Measurements from ENCODE around the gene GSS. TPM values are rescaled to one million over a fixed set of nuclear protein-coding genes. Genes with fewer than 3 reads are reported as not detected.

GSS gene
- total and polyA plus RNA-seq, 4 donors: 12.9 to 31.5 (median 23.6) TPM

- no peak overlapping the region for H3K27ac ChIP-seq (ENCODE audit: low read depth in 1 of 2, low read length in 2 of 2)
- no peaks in the 10 kb centered on the region for H3K36me3 ChIP-seq (ENCODE audit: control insufficient read depth in 1 of 2, insufficient read depth in 2 of 2, low read length in 1 of 2)
- H3K9me3 ChIP-seq (ENCODE audit: control insufficient read depth, low read length): no peaks in the 10 kb centered on the region
- 79 to 86% methylated on average over 10 of the region's 10 CpGs for WGBS, 2 donors
- H3K27me3 ChIP-seq (ENCODE audit: control insufficient read depth in 1 of 2, insufficient read depth in 2 of 2, low read length in 1 of 2): no peaks in the 10 kb centered on the region
- intact Hi-C loops (cut with DNase I): no loop called here
- DNase-seq (peak in 1 of 2 donors; percentile 54), ATAC-seq (ENCODE audit: low FRiP score) (no peak)
- no peak overlapping the region for H3K4me3 ChIP-seq (ENCODE audit: low read length in 2 of 2)
- no peaks in the 10 kb centered on the region for H3K4me1 ChIP-seq (ENCODE audit: control insufficient read depth in 1 of 2, insufficient read depth in 2 of 2, low read length in 2 of 2)
These were observed 16.1 kb upstream of the GSS start for GRCh38 chr20:34971561-34972235.

GRCh38 chr20:34970846-34971560 is 15.4 kb upstream of the GSS start:
- no peaks in the 10 kb centered on the region for H3K9me3 ChIP-seq (ENCODE audit: control insufficient read depth, low read length)
- no peaks in the 10 kb centered on the region for H3K27me3 ChIP-seq (ENCODE audit: control insufficient read depth in 1 of 2, insufficient read depth in 2 of 2, low read length in 1 of 2)
- no peak overlapping the region for H3K4me3 ChIP-seq (ENCODE audit: low read length in 2 of 2)
- H3K36me3 ChIP-seq (ENCODE audit: control insufficient read depth in 1 of 2, insufficient read depth in 2 of 2, low read length in 1 of 2): no peaks in the 10 kb centered on the region
- H3K27ac ChIP-seq (ENCODE audit: low read depth in 1 of 2, low read length in 2 of 2): no peak overlapping the region
- ATAC-seq (ENCODE audit: low FRiP score): no peak
- intact Hi-C loops (cut with DNase I): no loop called here
- peak in 1 of 2 donors; percentile 32 for DNase-seq
- H3K4me1 ChIP-seq (ENCODE audit: control insufficient read depth in 1 of 2, insufficient read depth in 2 of 2, low read length in 2 of 2): no peaks in the 10 kb centered on the region
- 92 to 93% methylated on average over 9 of the region's 9 CpGs for WGBS, 2 donors

- no peaks in the 10 kb centered on the region for H3K27me3 ChIP-seq (ENCODE audit: control insufficient read depth in 1 of 2, insufficient read depth in 2 of 2, low read length in 1 of 2)
- intact Hi-C loops (cut with DNase I): no loop called here
- ATAC-seq (ENCODE audit: low FRiP score) (no peak), DNase-seq (peak in 1 of 2 donors; percentile 33)
- H3K4me3 ChIP-seq (ENCODE audit: low read length in 2 of 2): no peak overlapping the region
- no peak overlapping the region for H3K27ac ChIP-seq (ENCODE audit: low read depth in 1 of 2, low read length in 2 of 2)
- H3K36me3 ChIP-seq (ENCODE audit: control insufficient read depth in 1 of 2, insufficient read depth in 2 of 2, low read length in 1 of 2): no peaks in the 10 kb centered on the region
- H3K4me1 ChIP-seq (ENCODE audit: control insufficient read depth in 1 of 2, insufficient read depth in 2 of 2, low read length in 2 of 2): no peaks in the 10 kb centered on the region
- WGBS, 2 donors: 93 to 95% methylated on average over 7 of the region's 7 CpGs
- H3K9me3 ChIP-seq (ENCODE audit: control insufficient read depth, low read length): no peaks in the 10 kb centered on the region
These were observed 14.7 kb upstream of the GSS start for GRCh38 chr20:34970193-34970840.

- Histone ChIP-seq H3K9me3 (ENCODE audit: control insufficient read depth, low read length) (no peaks in the 10 kb centered on the region), H3K4me1 (ENCODE audit: control insufficient read depth in 1 of 2, insufficient read depth in 2 of 2, low read length in 2 of 2) (no peaks in the 10 kb centered on the region), H3K36me3 (ENCODE audit: control insufficient read depth in 1 of 2, insufficient read depth in 2 of 2, low read length in 1 of 2) (no peaks in the 10 kb centered on the region), H3K4me3 (ENCODE audit: low read length in 2 of 2) (no peak overlapping the region), H3K27ac (ENCODE audit: low read depth in 1 of 2, low read length in 2 of 2) (no peak overlapping the region), H3K27me3 (ENCODE audit: control insufficient read depth in 1 of 2, insufficient read depth in 2 of 2, low read length in 1 of 2) (no peaks in the 10 kb centered on the region)
- WGBS, 2 donors: 89% methylated on average over 7 of the region's 7 CpGs
- intact Hi-C loops (cut with DNase I): no loop called here
- ATAC-seq (ENCODE audit: low FRiP score): no peak
- DNase-seq: peak in 1 of 2 donors; percentile 5
These were observed 12.6 kb upstream of the GSS start for GRCh38 chr20:34968042-34968775.

DNA sequence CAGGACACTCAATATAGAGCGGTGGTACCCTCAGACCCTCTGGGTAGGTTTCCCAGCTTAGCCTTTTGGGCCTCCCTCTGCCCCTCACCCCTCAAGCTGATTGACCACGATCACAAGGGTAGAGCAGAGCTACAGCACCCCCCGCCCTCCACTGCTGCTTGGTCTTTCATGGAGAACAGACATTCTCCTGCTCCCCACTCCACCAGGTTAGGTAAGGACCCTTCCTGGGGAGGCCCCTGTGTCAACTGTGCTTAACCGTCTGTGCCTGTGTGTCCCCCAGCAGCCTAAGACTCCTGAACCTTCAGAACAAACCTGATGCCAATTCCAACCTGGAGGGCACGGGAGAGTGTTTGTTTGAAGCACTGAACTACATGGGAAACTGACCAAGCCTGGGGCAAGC is 11.8 kb upstream of the GSS start:
- H3K27ac ChIP-seq (ENCODE audit: low read depth in 1 of 2, low read length in 2 of 2): no peak overlapping the region
- H3K4me3 ChIP-seq (ENCODE audit: low read length in 2 of 2): no peak overlapping the region
- H3K9me3 ChIP-seq (ENCODE audit: control insufficient read depth, low read length): no peaks in the 10 kb centered on the region
- H3K27me3 ChIP-seq (ENCODE audit: control insufficient read depth in 1 of 2, insufficient read depth in 2 of 2, low read length in 1 of 2): no peaks in the 10 kb centered on the region
- intact Hi-C loops (cut with DNase I): no loop called here
- H3K36me3 ChIP-seq (ENCODE audit: control insufficient read depth in 1 of 2, insufficient read depth in 2 of 2, low read length in 1 of 2): no peaks in the 10 kb centered on the region
- H3K4me1 ChIP-seq (ENCODE audit: control insufficient read depth in 1 of 2, insufficient read depth in 2 of 2, low read length in 2 of 2): no peaks in the 10 kb centered on the region
- DNase-seq (peak in 1 of 2 donors; percentile 35), ATAC-seq (ENCODE audit: low FRiP score) (no peak)
- WGBS, 2 donors: 90 to 92% methylated on average over 5 of the region's 5 CpGs

DNA sequence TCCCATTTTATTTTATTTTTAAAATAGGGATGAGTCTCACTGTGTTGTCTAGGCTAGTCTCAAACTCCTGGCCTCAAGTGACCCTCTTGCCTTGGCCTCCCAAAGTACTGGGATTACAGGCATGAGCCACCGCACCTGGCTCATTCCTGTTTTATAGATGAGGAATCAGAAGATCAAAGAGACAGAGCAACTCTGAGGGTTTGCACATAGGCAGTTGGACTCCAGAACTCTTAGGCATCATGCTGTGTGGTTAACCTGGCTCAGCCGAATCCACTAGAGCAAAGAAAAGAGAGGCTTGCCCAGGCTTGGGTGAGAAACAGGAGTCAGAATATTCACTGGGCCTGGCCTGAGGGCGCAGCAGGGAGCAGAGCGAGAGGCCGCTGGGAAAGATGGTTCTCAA is 9.4 kb upstream of the GSS start:
- H3K9me3 ChIP-seq (ENCODE audit: control insufficient read depth, low read length): no peaks in the 10 kb centered on the region
- H3K27me3 ChIP-seq (ENCODE audit: control insufficient read depth in 1 of 2, insufficient read depth in 2 of 2, low read length in 1 of 2): no peaks in the 10 kb centered on the region
- whole genome bisulfite sequencing, 2 donors: 97% methylated on average over 5 of the region's 5 CpGs
- intact Hi-C loops (cut with DNase I): no loop called here
- H3K27ac ChIP-seq (ENCODE audit: low read depth in 1 of 2, low read length in 2 of 2): no peak overlapping the region
- no peaks in the 10 kb centered on the region for H3K4me1 ChIP-seq (ENCODE audit: control insufficient read depth in 1 of 2, insufficient read depth in 2 of 2, low read length in 2 of 2)
- ATAC-seq (ENCODE audit: low FRiP score) (no peak), DNase-seq (peak in 1 of 2 donors; percentile 7)
- H3K36me3 ChIP-seq (ENCODE audit: control insufficient read depth in 1 of 2, insufficient read depth in 2 of 2, low read length in 1 of 2): no peaks in the 10 kb centered on the region
- no peak overlapping the region for H3K4me3 ChIP-seq (ENCODE audit: low read length in 2 of 2)

GRCh38 chr20:34964486-34964885 is 8.9 kb upstream of the GSS start:
- Histone ChIP-seq H3K4me1 (ENCODE audit: control insufficient read depth in 1 of 2, insufficient read depth in 2 of 2, low read length in 2 of 2) (no peaks in the 10 kb centered on the region), H3K9me3 (ENCODE audit: control insufficient read depth, low read length) (no peaks in the 10 kb centered on the region), H3K27me3 (ENCODE audit: control insufficient read depth in 1 of 2, insufficient read depth in 2 of 2, low read length in 1 of 2) (no peaks in the 10 kb centered on the region), H3K36me3 (ENCODE audit: control insufficient read depth in 1 of 2, insufficient read depth in 2 of 2, low read length in 1 of 2) (no peaks in the 10 kb centered on the region), H3K4me3 (ENCODE audit: low read length in 2 of 2) (no peak overlapping the region), H3K27ac (ENCODE audit: low read depth in 1 of 2, low read length in 2 of 2) (no peak overlapping the region)
- WGBS, 2 donors: 95 to 98% methylated on average over 5 of the region's 5 CpGs
- DNase-seq: peak in 1 of 2 donors; percentile 8
- no peak for ATAC-seq (ENCODE audit: low FRiP score)
- intact Hi-C loops (cut with DNase I): no loop called here

GRCh38 chr20:34956751-34957472 is 1.3 kb upstream of the GSS start:
- no peaks in the 10 kb centered on the region for H3K9me3 ChIP-seq (ENCODE audit: control insufficient read depth, low read length)
- H3K27ac ChIP-seq (ENCODE audit: low read depth in 1 of 2, low read length in 2 of 2): no peak overlapping the region
- no peaks in the 10 kb centered on the region for H3K4me1 ChIP-seq (ENCODE audit: control insufficient read depth in 1 of 2, insufficient read depth in 2 of 2, low read length in 2 of 2)
- H3K27me3 ChIP-seq (ENCODE audit: control insufficient read depth in 1 of 2, insufficient read depth in 2 of 2, low read length in 1 of 2): no peaks in the 10 kb centered on the region
- H3K4me3 ChIP-seq (ENCODE audit: low read length in 2 of 2): no peak overlapping the region
- ATAC-seq (ENCODE audit: low FRiP score) (no peak), DNase-seq (no peak)
- WGBS, 2 donors: 74 to 79% methylated on average over 21 of the region's 21 CpGs
- H3K36me3 ChIP-seq (ENCODE audit: control insufficient read depth in 1 of 2, insufficient read depth in 2 of 2, low read length in 1 of 2): no peaks in the 10 kb centered on the region
- intact Hi-C loops (cut with DNase I): loop anchor here in 1 of 2 donors (5.0 kb wide), 2 partner anchors 50 to 135 kb away; partner anchors contain the start of gene TRPC4AP
